SU-DHL-6 (cell line): ENCODE measurements around the gene AGO3.
A peak's percentile ranks its signal among the peaks of the same experiment; 100 is the strongest.

ENCODE experiments used
- H2AFZ ChIP-seq: fragments of 200-600 bp; sonication (generic); 2 replicates; pipeline ENCODE4 v1.6.1; 2014; ENCODE audit warnings: low read depth, mild to moderate bottlenecking, moderate library complexity, mixed read lengths, antibody characterized with exemption, low read length; ENCODE audit not compliant: severe bottlenecking
- H3F3A ChIP-seq: fragments of 200-600 bp; shearing (Covaris generic); 2 replicates; pipeline ENCODE4 v1.6.0; 2016; ENCODE audit warnings: antibody characterized with exemption, mild to moderate bottlenecking; ENCODE audit not compliant: insufficient read depth
- H3K27ac ChIP-seq: fragments of 200-600 bp; sonication (generic); 2 replicates; pipeline ENCODE4 v1.5.1; 2016; ENCODE audit warnings: low read depth, mild to moderate bottlenecking, low read length, moderate library complexity, mixed read lengths
- H3K27me3 ChIP-seq: fragments of 200-600 bp; sonication (generic), shearing (Covaris generic); 2 replicates; pipeline ENCODE4 v1.6.0; 2014; ENCODE audit warnings: mild to moderate bottlenecking, low read length
- H3K36me3 ChIP-seq: fragments of 200-600 bp; sonication (generic); 2 replicates; pipeline ENCODE4 v1.6.1; 2014; ENCODE audit warnings: mild to moderate bottlenecking, low read length, mixed read lengths
- H3K4me2 ChIP-seq: fragments of 300-600, 200-600 bp; shearing (Covaris generic), sonication (generic); 2 replicates; pipeline ENCODE4 v1.6.0; 2014; ENCODE audit warnings: low read length, low read depth, mild to moderate bottlenecking; ENCODE audit not compliant: poor library complexity, severe bottlenecking
- H3K4me3 ChIP-seq: fragments of 200-600 bp; sonication (generic); 2 replicates; pipeline ENCODE4 v1.5.1; 2014; ENCODE audit warnings: antibody characterized with exemption, low read length, mild to moderate bottlenecking, mixed read lengths; ENCODE audit not compliant: insufficient read depth, poor library complexity, severe bottlenecking
- H3K79me2 ChIP-seq: fragments of 200-600 bp; sonication (generic); 2 replicates; pipeline ENCODE4 v1.6.1; 2014; ENCODE audit warnings: mild to moderate bottlenecking, low read length, moderate library complexity; ENCODE audit not compliant: insufficient read depth
- H3K9ac ChIP-seq: fragments of 200-600 bp; sonication (generic); 2 replicates; pipeline ENCODE4 v1.7.0; 2014; ENCODE audit warnings: mild to moderate bottlenecking, low read length
- H3K9me2 ChIP-seq: fragments of 200-600 bp; sonication (generic); replicated peaks from 2 replicates; pipeline ENCODE4 v1.6.1; 2014; ENCODE audit warnings: low read length; ENCODE audit not compliant: insufficient read depth
- H3K9me3 ChIP-seq: fragments of 200-600 bp; sonication (generic); 2 replicates; pipeline ENCODE4 v1.6.1; 2014; ENCODE audit warnings: low read length, mixed read lengths; ENCODE audit not compliant: insufficient read depth
- H4K20me1 ChIP-seq: fragments of 200-600 bp; sonication (generic); 2 replicates; pipeline ENCODE4 v1.6.1; 2014; ENCODE audit warnings: low read depth, mild to moderate bottlenecking, antibody characterized with exemption, low read length, moderate library complexity, mixed read lengths
- CTCF ChIP-seq: fragments of 200-600 bp; sonication (generic); IDR thresholded peaks from one replicate; pipeline ENCODE4 v1.5.1; 2017; ENCODE audit warnings: antibody characterized with exemption, mild to moderate bottlenecking, low read length, moderate library complexity; ENCODE audit not compliant: insufficient read depth, poor library complexity, severe bottlenecking
- EZH2phosphoT487 ChIP-seq: fragments of 200-600 bp; sonication (generic), shearing (Covaris generic); conservative IDR thresholded peaks from 2 replicates; pipeline ENCODE4 v1.6.1; 2018; ENCODE audit warnings: mild to moderate bottlenecking, antibody characterized with exemption, low read length, moderate library complexity, mixed read lengths

The AGO3 gene

GRCh38 chr1:35930593-35931445, at the start of gene AGO3:
TSS of gene AGO3 (plus strand) at chr1:35931105. CDS start at chr1:35931427, 322 bp downstream.
- no peaks in the 10 kb centered on the region for H3K9me3 ChIP-seq
- H3K27ac ChIP-seq, result peak within 1 kb of the TSS; percentile 90
- no peaks in the 10 kb centered on the region for H3K27me3 ChIP-seq
- peak within 1 kb of the TSS; percentile 77 for H2AFZ ChIP-seq
- peaks cover 45% of the 10 kb centered on the region for H3K79me2 ChIP-seq
- TF ChIP-seq EZH2phosphoT487, result no peak
- TF ChIP-seq CTCF, result no peak
- peaks cover 7% of the 10 kb centered on the region for H4K20me1 ChIP-seq
- H3K4me2 ChIP-seq, result peak within 1 kb of the TSS; percentile 84
- peak within 1 kb of the TSS; percentile 83 for H3K9ac ChIP-seq
- H3K36me3 ChIP-seq, result no peaks in the 10 kb centered on the region
- H3K9me2 ChIP-seq, result no peaks in the 10 kb centered on the region
- H3F3A ChIP-seq, result peaks cover 37% of the 10 kb centered on the region
- H3K4me3 ChIP-seq, result peak within 1 kb of the TSS; percentile 81

- peaks cover 21% of the 10 kb centered on the region for H3K79me2 ChIP-seq
- H3K27me3 ChIP-seq, result no peaks in the 10 kb centered on the region
- no peak overlapping the region for H3K4me2 ChIP-seq
- H3K4me3 ChIP-seq, result no peak overlapping the region
- H3K9me2 ChIP-seq, result no peaks in the 10 kb centered on the region
- no peak overlapping the region for H2AFZ ChIP-seq
- no peak overlapping the region for H3K27ac ChIP-seq
- no peaks in the 10 kb centered on the region for H3K36me3 ChIP-seq
- H4K20me1 ChIP-seq, result no peaks in the 10 kb centered on the region
- TF ChIP-seq CTCF (no peak), EZH2phosphoT487 (no peak)
- H3K9me3 ChIP-seq, result no peaks in the 10 kb centered on the region
- H3K9ac ChIP-seq, result no peak overlapping the region
- H3F3A ChIP-seq, result peaks cover 13% of the 10 kb centered on the region
These were observed 49.0 kb upstream of the AGO3 start for GRCh38 chr1:35881850-35882273.

- H4K20me1 ChIP-seq, result peaks cover under 1% of the 10 kb centered on the region; the same call in 1 of the 2 replicates
- H3K36me3 ChIP-seq, result no peaks in the 10 kb centered on the region
- H3K9me2 ChIP-seq, result no peaks in the 10 kb centered on the region
- H3K9ac ChIP-seq, result no peak overlapping the region; the same call in 1 of the 2 replicates
- H3K27ac ChIP-seq, result no peak overlapping the region
- H3F3A ChIP-seq, result peaks cover 13% of the 10 kb centered on the region
- no peaks in the 10 kb centered on the region for H3K27me3 ChIP-seq
- no peaks in the 10 kb centered on the region for H3K9me3 ChIP-seq
- no peak overlapping the region for H3K4me2 ChIP-seq
- H3K79me2 ChIP-seq, result peaks cover 28% of the 10 kb centered on the region
- no peak overlapping the region for H2AFZ ChIP-seq
- H3K4me3 ChIP-seq, result no peak overlapping the region
- no peak for TF ChIP-seq CTCF
- TF ChIP-seq EZH2phosphoT487, result no peak
These were observed 48.3 kb upstream of the AGO3 start for GRCh38 chr1:35882586-35882944.
